GM18907 (cell line): Measurements from ENCODE around the gene ADNP2.

Experiments
- ATAC-seq: cut with Tn5 transposase; IDR thresholded peaks from one replicate; pipeline ENCODE4 v1.9.1; 2021; ENCODE audit warnings: mild to moderate bottlenecking, moderate library complexity; ENCODE audit not compliant: unreplicated experiment

ADNP2 gene, protein sequence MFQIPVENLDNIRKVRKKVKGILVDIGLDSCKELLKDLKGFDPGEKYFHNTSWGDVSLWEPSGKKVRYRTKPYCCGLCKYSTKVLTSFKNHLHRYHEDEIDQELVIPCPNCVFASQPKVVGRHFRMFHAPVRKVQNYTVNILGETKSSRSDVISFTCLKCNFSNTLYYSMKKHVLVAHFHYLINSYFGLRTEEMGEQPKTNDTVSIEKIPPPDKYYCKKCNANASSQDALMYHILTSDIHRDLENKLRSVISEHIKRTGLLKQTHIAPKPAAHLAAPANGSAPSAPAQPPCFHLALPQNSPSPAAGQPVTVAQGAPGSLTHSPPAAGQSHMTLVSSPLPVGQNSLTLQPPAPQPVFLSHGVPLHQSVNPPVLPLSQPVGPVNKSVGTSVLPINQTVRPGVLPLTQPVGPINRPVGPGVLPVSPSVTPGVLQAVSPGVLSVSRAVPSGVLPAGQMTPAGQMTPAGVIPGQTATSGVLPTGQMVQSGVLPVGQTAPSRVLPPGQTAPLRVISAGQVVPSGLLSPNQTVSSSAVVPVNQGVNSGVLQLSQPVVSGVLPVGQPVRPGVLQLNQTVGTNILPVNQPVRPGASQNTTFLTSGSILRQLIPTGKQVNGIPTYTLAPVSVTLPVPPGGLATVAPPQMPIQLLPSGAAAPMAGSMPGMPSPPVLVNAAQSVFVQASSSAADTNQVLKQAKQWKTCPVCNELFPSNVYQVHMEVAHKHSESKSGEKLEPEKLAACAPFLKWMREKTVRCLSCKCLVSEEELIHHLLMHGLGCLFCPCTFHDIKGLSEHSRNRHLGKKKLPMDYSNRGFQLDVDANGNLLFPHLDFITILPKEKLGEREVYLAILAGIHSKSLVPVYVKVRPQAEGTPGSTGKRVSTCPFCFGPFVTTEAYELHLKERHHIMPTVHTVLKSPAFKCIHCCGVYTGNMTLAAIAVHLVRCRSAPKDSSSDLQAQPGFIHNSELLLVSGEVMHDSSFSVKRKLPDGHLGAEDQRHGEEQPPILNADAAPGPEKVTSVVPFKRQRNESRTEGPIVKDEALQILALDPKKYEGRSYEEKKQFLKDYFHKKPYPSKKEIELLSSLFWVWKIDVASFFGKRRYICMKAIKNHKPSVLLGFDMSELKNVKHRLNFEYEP

DNA sequence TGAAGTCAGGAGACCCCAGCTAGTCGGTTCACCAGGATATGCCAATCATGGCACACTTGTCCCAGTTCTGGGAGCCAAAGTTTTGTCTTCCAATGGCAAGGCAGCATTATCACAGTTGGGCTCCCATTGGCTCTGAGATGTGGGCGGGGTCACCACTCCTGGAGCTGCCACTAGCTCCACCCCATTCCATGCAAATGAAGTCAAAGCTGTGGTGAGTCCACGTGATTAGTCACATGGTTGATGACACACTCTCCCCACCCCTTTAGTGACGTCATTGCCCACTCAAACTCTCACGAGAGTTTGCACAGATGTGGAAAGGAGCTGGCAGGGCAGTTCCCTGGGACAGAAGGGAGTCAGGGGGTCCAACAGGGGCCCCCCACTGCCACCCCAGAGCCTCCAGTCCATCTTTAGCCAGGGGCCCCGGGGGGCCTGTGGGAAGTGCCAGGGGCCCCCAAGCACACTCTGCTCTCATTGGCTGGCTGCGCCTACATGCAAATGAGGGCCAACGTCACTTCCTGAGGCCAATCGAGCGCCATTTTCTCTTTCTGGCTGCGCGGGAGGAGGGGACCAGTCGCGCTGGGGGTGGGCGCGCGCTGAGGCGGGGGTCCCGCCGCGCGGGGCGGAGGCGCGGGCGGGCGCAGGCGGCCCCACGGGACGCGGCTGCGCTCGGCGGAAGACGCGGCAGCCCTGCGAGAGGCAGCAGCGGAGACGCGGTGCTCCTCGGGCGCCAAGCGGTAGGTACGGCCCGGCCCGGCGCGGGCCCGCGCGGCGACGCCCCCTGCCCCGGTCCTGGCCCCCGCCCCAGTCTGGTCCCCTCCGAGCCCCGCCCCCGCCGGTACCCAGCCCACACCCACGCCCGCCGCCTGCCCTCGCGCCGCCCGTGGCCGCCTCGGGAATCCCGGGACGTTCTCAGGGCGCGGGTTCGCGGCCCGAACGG is at the start of gene ADNP2:
Gene ADNP2 (plus strand): TSS at position 524 of the 937 bp plus-strand sequence. CDS start 8,281 bp downstream, outside the sequence.
- peak; percentile 76 for ATAC-seq

DNA sequence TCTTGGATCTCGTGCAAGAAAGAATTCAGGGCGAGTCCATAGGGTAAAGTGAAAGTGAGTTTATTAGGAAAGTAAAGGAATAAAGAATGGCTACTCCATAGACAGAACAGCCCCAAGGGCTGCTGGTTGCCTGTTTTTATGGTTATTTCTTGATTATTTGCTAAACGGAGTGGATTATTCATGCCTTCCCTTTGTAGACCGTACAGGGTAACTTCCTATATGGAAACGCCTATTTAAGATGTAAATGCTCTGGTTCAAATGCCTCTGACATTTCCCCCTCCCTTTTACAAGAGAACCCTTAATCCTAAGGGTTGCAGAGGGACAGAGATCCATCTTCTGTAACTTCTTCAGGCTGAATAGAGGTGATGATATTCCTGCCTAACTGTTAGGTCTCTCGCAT is 49.1 kb upstream of the ADNP2 start:
- ATAC-seq = no peak

DNA sequence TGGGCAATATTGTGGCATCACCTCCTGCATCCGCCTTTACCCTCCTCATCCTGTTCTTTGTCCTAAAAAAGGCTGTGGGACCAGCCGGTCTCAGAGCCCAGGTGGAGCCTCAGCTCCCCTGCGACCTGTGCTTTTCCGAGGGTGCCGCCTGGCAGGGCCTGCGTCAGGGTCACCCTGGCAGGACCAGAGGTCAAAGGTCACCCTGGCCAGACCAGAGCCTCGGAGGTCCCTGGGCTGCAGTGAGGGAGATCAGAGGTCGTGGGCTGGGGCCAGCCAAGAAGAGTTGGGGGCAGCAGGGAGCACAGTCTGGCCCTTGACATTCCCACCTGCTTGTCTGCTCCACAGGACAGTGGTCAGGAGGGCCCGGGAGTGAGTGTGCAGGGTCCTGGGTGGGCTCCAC is 43.4 kb upstream of the ADNP2 start:
- ATAC-seq = no peak

DNA sequence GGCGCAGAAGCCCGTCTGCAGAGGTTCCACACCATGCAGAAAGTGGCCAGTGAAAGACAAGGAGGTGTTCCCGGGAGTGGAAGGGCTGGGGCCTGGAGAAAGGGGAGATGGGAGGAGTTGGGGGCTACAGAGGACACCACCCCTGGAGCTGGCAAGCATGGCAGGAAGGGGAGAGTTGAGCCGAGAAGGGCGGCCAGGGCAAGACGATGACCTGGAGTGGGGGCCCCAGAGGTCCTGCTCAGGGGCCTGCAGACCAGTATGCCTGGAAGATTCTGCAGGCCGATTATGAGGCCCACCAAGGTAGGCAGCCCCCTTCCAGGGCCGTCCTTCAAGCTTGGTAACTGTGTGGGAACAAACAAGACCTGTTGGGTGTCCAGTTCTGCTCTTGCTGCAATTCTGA is 41.7 kb upstream of the ADNP2 start:
- ATAC-seq = no peak

DNA sequence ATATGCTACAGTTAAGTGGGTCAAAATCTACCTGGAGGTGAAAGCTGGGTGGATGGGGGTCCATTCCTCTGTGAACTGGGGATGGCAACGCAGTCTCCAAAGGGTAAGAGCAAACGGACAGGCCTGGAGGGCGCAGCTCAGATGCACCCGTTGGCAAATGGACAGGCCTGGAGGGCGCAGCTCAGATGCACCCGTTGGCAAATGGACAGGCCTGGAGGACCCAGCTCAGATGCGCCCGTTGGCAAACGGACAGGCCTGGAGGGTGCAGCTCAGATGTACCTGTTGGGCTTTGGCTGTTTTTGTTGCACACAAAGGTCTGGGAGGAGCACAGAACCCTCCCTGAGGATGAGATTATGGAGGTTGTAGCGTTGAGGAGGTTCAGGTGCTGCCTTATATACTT is 41.2 kb upstream of the ADNP2 start:
- ATAC-seq = no peak

DNA sequence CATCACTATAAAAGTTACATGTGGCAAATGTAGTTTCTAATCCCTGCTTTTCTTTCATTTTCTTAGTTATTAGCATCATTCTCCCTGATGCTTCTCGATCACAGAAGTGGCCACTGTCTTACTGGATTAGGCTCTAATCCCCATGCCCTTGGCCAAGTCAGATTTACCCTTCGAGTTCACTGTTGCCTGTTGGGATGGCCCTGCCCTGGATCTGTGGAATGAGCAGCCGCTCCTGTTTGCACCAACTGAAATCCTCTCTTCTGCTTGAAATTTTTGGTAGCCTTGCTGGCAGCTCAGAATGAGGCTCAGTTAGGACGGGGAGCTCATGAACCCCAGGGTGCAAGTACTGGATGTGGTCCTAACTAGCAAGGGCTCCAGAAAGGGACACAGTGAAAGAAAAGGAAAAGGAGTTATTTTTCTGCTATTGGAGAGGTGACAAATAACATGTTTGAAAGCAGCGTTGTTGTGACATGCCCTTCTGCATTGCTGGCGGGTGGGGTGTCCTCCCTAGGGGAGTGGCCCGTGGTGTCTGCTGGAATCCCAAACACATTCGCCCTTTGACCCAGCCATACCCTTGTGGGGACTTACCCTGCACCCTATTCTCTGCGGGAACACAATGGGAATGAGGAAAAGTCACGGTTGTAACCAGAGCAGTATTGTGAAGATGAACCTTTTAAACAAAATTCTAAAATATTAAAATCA is 40.3 kb upstream of the ADNP2 start:
- ATAC-seq = no peak

DNA sequence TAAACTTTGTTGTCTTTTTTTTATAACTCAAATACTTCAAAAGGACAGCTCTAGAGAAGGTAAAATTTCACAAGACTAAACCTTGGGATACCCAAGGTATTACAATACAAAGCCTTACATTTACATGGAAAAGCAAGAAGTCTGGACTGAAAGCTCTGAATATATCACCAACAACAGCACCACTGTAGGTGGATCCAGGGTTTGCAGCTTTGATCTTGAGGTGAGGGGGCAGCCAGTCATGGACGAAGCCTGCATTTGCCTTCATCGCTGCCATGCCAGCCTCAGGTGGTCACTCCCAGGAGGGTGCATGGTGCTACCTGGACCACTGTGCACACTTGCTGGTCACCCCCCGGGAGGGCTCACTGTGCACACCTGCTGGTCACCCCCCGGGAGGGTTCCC is 38.2 kb upstream of the ADNP2 start:
- no peak for ATAC-seq

DNA sequence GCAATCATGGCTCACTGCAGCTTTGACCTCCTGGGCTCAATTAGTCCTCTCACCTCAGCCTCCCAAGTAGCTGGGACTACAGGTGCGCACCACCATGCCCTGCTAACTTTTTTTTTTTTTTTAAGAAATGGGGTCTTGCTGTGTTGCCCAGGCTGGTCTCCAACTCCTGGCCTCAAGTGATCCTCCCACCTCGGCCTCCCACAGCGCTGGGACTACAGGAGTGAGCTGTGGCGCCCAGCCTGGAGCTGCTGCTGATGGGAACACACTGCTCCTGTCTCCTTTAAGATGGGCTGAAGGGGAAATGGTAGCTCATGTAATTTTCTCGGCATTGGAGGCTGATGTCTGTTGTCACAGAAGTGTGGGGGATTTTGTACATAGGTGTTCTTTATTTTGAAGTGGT is 34.9 kb upstream of the ADNP2 start:
- ATAC-seq = no peak

DNA sequence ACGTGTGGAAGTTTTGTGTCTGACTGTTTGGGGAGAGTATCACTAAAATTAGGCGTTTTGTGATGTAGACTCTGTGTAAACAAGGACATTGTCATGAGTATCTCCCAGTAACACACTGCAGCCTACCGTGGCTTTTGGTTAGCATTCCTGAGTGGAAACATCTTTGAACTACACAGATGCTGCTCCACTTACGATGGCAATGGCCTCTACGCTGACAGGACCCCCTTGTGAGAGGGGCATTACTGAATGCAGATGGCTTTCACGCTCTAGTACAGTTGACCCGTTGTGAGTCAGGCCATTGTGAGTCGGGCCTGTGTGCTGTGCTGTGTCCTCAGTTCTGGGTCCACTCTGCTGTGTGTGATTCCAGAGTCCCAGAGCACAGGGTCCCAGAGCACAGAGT is 34.4 kb upstream of the ADNP2 start:
- no peak for ATAC-seq

DNA sequence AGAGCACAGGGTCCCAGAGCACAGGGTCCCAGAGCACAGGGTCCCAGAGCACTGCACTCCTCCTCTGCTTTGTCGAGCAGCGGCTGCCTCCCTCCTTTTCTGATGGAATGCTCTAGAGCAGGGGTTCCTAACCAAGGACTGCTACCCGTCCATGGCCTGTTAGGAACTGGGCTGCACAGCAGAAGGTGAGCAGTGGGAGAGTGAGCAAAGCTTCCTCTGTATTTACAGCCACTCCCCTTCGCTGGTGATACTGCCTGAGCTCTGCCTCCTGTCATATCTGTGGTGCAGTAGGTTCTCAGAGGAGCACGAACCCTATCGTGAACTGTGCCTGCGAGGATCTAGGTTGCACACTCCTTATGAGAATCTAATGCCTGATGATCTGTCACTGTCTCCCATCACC is 33.1 kb upstream of the ADNP2 start:
- ATAC-seq = no peak

DNA sequence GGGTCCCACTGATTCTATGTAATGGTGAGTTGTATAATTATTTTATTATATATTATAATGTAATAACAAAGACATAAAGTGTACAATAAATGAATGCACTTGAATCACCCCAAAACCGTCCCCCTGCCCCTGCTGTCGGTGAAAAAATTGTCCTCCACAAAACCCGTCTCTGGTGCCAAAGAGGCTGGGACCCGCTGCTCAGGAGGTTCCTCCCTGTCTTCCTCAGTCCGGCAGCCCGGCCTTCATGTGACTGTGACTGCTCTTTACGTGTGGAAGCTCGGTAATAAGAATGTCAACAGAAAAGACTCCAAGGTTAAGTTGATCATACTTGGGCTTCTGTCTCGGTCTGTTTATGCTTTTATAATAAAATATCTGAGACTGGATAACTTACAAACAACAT is 32.7 kb upstream of the ADNP2 start:
- ATAC-seq = no peak

DNA sequence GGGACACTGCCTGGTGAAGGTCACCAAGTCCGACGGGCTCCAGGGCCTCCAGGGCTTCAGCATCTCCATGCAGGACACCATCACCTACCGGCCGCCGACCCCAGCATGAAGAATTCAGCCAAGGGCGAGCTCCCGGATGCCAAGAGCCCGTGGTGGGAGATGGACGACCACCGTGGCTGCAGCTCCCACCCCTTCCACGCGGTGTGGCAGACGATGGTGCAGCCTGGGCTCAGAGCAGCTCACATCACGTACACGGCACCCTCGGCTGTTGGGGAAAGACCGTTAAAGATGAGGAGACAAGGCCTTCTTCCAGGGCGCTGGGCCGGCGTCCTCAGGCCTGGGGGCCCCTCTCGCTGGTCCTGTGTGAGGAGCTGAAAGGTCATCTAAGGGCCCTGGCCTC is 31.2 kb upstream of the ADNP2 start:
- ATAC-seq = no peak

DNA sequence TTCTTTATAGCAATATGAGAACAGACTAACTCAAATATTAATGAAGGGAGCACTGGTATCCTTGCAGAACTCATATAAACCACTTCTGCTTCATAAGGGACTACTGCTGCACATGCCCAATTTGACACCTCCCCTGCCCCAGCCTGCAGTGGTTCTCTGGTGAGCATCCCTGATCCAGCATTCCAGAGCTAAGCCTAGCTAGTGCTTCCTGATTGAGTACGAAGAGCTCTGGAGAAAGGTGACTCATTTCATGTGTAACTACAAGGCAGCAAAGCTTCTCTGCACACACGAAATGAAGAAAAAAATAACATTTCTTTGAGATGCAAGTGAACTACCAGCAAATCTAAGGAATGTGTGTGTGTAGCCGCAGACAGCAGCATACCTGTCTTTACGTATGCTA is 22.8 kb upstream of the ADNP2 start:
- no peak for ATAC-seq

DNA sequence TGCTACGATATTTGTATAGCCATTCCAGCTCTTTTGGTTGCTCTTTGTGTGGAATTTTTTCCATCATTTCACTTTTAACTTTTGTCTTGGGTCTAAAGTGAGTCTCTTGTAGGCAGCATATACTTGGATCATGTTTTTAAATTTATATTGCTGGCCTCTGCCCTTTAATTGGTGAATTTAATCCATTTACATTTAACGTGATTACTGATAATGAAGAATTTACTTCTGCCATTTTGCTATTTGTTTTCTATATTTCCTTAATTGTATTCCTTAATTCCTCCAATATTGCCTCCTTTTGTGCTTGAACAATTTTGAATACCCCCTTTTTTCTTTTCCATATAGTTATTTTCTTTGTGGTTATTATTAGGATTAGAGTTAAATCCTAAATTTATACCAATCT is 21.0 kb upstream of the ADNP2 start:
- ATAC-seq = no peak

DNA sequence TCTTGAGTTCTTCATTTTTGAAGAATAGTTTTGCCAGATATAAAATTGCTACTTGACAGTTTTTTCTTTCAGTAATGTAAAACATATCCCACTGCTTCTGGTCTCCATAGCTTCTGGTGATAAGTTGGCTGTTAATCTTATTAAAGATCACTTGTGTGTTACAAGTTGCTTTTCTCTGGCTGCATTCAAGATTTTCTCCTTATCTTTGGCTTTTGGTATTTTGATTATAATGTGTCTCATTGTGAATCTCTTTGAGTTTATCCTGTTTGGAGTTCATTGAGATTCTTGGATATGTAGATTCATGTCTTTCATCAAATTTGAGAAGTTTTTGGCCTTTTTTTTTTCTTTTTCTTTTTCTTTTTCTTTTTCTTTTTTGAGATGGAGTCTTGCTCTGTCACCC is 20.2 kb upstream of the ADNP2 start:
- no peak for ATAC-seq

DNA sequence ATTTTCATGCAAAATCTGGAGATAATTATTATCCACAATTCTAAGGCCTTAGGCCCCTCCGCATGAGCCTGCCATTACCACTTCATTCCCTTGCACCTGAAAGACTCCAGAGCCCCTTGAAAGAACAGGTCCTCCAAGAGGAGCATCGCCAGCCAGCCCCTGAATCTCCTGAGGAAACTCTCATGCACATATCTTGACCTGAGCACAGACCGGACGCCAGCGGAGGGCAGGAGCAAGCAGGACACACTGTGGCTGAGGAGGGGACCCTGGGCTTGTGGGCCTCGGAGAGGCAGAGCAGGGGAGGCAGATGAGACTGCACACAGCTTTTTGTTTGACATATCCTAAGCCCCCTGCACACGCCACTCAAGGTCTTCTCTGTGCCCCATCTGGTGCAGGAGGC is 13.6 kb upstream of the ADNP2 start:
- no peak for ATAC-seq

DNA sequence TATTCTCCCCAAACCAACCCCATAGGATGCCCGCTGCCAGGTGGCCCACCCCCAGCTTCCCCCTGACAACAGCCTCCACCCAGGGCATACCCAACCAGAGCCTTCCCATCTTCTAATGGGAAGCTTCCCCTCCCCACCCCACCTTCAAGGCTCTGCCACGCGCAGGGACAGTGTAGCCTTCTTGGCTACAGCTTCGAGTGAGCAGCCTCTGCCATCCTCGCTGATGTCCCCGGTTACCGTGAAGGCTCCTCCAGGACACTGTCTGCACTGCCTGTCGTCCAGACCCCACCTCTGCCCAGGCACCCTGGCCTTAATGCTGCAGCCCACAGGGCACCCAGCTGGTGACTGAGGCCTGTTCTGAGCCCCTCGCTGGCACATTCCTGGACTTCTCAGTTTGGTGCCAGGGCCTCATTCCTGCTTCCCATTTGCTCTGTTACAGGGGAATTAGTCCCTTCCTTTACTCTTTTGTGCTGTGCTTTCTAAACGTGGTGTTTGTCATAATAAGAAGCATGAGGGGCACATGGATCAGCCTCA is 13.0 kb upstream of the ADNP2 start:
- ATAC-seq = no peak

DNA sequence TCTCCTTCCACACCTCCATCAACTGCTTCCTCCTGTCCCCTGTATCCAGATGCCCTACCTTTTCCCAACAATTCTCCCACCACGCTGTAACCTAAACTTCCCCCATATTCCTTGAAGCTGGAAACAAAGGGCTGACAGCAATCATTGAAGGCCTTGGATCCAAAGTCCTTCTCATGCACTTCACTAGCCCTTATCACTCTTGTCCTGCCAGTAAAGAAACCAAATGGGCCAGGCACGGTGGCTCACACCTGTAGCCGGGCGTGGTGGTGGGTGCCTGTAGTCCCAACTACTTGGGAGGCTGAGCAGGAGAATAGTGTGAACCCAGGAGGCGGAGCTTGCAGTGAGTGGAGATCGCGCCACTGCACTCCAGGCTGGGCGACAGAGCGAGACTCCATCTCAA is 11.9 kb upstream of the ADNP2 start:
- no peak for ATAC-seq

DNA sequence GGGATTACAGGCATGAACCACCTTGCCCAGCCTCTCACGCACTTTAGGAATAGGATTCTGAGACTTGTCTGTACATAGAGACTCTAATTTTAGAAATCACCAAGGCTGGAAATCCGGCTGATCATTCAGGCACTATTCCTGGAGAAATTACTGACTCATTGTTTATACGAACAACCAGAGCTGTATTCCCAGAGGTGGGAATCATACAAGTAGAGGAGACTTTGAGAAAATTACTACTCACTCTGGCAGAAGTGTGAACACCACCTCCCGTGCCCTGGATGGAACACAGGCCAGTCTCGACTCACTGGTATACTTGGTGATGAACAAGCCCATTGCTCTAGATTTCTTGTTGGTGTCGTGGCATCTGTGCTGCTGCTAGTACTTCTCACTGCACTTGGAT is 5.8 kb upstream of the ADNP2 start:
- ATAC-seq = no peak

DNA sequence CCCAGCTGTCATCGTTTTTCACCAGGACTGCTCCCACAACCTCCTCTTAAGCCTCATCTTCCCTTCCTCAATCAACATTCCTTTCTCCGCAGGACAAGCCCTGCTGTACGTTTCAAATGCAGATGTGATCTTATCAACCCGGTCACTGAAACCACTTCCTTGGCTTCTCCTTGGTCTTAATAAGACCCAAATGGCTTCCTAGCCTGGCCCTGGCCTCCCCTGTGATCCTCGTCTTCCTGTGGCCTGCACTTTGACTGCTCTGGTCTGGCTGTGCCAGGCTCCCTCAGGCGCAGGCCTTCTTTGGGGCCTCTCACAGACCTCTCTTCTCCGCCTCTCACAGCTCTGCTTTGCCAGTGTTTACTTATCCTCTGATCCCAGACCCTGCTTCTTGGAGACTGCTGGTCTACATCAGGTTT is 4.7 kb upstream of the ADNP2 start:
- no peak for ATAC-seq
